Retinal pigment epithelial cell (primary cell): ENCODE measurements around the gene PRSS23.

Experiments used
- DNase-seq: peaks from one replicate; pipeline ENCODE4 v3.0.0-alpha.2; 2010; ENCODE audit warnings: low read depth
- H3K4me3 ChIP-seq: 2 replicates; pipeline ENCODE4 v1.5.1; 2011; ENCODE audit warnings: mild to moderate bottlenecking, low read length, control low read depth, moderate library complexity
- TF ChIP-seq, protein P1 (sequence below): conservative IDR thresholded peaks from 2 replicates; pipeline ENCODE4 v1.5.1; 2011; ENCODE audit warnings: low read depth, low read length, control low read depth, inconsistent platforms

Gene PRSS23

DNA sequence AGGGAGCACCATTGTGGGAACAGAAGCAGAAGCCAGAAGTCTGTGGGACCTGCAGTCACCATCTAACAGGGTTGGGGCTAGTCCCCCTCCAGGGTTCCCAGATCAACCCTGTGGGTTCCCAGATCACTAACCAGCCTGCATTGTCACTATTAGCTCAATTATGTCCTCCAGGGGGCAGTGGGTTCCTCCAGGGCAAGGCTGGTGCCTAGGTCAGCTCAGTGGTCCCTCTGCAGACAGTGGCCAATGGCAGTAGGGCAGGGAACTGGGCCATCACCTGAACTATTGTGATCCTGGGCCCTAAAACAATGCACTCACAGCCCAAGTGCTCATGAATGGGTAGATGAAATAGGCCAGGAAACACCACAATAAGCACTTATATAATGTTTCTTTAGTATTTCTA, 18.8 kb upstream of the PRSS23 start:
- no peak overlapping the region for H3K4me3 ChIP-seq
- TF ChIP-seq, protein P1, sequence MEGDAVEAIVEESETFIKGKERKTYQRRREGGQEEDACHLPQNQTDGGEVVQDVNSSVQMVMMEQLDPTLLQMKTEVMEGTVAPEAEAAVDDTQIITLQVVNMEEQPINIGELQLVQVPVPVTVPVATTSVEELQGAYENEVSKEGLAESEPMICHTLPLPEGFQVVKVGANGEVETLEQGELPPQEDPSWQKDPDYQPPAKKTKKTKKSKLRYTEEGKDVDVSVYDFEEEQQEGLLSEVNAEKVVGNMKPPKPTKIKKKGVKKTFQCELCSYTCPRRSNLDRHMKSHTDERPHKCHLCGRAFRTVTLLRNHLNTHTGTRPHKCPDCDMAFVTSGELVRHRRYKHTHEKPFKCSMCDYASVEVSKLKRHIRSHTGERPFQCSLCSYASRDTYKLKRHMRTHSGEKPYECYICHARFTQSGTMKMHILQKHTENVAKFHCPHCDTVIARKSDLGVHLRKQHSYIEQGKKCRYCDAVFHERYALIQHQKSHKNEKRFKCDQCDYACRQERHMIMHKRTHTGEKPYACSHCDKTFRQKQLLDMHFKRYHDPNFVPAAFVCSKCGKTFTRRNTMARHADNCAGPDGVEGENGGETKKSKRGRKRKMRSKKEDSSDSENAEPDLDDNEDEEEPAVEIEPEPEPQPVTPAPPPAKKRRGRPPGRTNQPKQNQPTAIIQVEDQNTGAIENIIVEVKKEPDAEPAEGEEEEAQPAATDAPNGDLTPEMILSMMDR, result no peak
- DNase-seq, result no peak

DNA sequence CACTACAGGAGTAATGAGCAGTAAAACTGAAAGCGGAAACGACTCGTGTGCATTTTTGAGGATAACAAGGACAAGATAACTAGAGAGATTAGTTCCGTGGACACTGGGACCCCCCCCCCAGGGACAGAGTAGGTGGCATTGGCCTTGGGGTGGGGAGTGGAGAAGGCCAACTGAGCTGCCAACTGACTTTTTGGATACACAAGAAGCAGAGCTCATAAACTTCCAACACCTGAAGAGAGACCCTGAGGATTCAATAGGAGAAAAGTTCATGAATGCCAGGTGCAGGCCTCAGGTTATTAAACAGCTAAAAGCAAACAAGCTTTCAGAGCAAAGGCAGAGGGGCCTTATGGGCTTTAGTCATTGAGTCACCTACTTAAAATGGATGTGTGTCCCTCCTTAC, 17.6 kb upstream of the PRSS23 start:
- TF ChIP-seq, protein P1, result no peak
- no peak overlapping the region for H3K4me3 ChIP-seq

DNA sequence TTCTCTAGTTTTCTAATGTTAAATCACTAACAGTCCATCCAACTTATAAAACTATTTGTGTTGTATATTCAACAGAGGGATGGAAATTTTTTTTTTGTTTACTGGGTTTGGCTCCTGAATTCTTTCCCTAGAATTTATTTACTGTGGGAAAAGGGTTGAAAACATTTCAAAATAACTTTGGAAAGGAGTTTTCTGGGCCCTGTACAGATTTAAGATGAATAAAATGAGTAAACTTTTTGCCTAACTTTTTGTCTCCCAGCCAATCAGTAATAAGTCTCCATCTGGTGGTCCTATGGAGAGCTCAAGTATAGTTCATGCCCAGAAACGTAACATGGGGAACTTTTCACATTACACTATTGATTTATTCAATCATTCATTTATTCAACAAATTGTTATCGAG, 16.7 kb upstream of the PRSS23 start:
- no peak overlapping the region for H3K4me3 ChIP-seq
- TF ChIP-seq, protein P1, result no peak
- DNase-seq, result no peak

More for the DNA sequence above, 17.6 kb upstream of the PRSS23 start:
- DNase-seq, result no peak

DNA sequence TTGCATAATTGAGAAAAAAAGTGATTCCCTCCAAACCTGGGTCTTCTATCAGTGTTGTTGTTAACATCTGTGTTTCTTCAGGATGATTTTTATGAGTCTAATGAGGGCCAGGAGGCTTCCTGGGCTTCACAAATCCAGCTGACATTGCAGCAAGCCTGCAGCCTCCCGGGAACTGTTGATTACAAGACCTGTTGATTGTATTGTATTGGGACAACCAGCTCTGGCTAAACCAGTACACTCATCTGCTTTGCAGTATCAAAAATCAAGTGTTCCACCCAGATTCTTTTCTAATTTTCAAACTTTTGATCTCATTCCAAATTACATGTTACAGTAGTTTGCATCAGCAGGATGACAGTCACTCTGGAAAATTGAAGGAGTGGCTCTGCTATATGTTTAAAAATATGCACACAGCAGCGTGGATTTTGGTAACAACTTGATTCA, 16.1 kb upstream of the PRSS23 start:
- no peak for DNase-seq
- H3K4me3 ChIP-seq, result no peak overlapping the region
- TF ChIP-seq, protein P1, result no peak

DNA sequence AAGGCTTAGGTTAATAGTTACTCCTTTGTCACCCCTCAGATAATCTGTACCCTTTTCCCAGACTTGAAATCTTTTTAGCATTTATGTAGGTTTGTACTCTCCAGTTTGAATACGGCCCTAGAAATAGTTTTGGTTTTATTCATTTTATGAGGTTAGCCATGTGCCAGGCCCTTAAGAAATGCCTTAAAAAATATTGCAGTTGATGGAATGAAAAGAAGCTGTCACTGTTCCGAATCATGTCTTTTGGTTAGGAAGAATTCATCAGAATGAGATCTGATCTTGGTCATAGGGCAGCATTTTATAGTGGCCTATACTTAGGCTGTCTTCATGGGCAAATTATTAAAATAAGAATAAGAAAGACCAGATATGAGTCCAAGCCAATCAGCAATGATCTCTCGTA, 14.8 kb upstream of the PRSS23 start:
- DNase-seq, result no peak
- TF ChIP-seq, protein P1, result no peak
- H3K4me3 ChIP-seq, result no peak overlapping the region

DNA sequence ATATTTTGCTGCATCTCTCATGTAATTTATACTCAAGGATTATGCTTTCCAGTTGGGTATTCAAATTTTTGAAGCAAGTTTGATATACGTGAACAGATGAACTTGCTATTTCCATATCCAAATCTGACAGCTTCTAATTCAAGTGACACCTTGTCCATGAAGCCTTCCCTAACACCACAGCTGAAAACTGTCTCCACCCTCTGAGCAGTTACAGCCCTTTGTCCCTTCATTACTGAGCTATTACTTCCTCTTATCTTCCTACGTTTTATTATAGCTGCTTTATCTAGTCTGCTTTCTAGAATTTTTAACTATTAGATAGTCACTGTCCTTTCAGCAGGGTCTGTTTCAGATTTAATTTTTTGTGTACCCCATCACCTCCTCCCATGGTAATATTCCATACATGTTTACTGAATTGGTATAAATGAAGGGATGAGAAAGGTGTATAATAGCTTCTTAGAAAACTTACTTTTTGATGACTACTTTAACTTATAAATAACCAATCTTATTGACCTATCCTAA, 13.3 kb upstream of the PRSS23 start:
- no peak for DNase-seq
- no peak overlapping the region for H3K4me3 ChIP-seq
- TF ChIP-seq, protein P1, result no peak

DNA sequence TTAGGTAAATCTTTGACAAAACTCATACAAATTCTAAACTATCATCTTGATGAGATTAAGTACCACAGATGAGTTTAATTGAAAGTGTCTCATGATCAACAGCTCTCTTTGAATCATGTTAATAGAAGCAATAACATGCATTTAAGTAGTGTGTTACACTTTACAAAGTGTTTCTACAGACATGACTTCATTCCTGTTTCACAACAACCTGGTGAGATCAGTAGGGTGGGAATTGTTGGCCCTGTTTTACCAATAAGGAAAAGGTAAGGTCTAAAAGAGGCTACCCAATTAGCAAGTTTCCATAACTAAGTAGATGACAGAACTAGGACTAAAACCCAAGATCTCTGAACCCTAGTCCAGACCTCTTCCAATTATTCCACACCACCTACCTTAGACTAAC, 12.7 kb upstream of the PRSS23 start:
- no peak for DNase-seq
- no peak overlapping the region for H3K4me3 ChIP-seq
- TF ChIP-seq, protein P1, result no peak
